ENCODE measurements around the gene CDH11.

Gene CDH11

DNA sequence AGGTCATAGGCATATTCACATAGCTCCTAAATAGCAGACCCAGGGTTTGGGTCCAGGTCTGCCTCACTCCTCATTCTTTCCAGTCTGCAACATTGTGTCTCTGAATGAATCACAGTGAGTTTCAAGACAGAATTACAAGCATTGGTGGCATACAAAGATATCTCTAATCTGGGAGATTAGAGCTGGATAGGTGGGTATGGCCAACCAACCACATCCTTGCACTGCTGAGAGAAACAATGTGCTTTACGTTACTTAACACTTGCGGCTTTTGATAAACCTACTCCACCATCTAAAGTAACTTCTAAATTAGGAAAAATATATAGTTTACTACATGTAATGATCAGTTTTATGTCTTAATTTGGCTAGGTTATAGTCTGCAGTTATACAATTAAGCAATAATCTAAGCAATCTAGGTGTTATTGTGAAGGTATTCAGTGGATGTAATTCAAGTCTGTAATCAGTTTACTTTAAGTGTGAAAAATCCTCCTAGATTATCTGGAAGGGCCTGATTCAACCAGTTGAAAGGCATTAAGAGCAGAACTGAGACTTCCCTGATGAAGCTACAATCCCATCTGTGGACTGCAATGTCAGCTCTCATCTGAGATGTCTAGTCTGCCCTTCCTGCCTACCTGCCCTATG lies 26.7 kb downstream of the CDH11 start:
- H3K4me2 ChIP-seq (ENCODE audit: low read length) = no peak overlapping the region
- no peak overlapping the region for H3K9ac ChIP-seq (ENCODE audit: low read length)
- no peaks in the 10 kb centered on the region for H3K9me3 ChIP-seq (ENCODE audit: low read length)
- no peak overlapping the region for H2AFZ ChIP-seq (ENCODE audit: low read length)
- H4K20me1 ChIP-seq (ENCODE audit: insufficient read depth, low read length) = no peaks in the 10 kb centered on the region
- no peak overlapping the region for H3K27ac ChIP-seq (ENCODE audit: low read depth, low read length, poor library complexity, severe bottlenecking)
- no peaks in the 10 kb centered on the region for H3K9me2 ChIP-seq (ENCODE audit: low read depth, low read length)
- no peaks in the 10 kb centered on the region for H3K36me3 ChIP-seq (ENCODE audit: insufficient read depth, low read length)
- no peaks in the 10 kb centered on the region for H3K79me2 ChIP-seq (ENCODE audit: insufficient read depth, low read length)
- no peak for TF ChIP-seq EZH2 (IDR thresholded peaks at IDR 0.05; ENCODE audit: borderline replicate concordance, low read length)
- TF ChIP-seq, protein P1, sequence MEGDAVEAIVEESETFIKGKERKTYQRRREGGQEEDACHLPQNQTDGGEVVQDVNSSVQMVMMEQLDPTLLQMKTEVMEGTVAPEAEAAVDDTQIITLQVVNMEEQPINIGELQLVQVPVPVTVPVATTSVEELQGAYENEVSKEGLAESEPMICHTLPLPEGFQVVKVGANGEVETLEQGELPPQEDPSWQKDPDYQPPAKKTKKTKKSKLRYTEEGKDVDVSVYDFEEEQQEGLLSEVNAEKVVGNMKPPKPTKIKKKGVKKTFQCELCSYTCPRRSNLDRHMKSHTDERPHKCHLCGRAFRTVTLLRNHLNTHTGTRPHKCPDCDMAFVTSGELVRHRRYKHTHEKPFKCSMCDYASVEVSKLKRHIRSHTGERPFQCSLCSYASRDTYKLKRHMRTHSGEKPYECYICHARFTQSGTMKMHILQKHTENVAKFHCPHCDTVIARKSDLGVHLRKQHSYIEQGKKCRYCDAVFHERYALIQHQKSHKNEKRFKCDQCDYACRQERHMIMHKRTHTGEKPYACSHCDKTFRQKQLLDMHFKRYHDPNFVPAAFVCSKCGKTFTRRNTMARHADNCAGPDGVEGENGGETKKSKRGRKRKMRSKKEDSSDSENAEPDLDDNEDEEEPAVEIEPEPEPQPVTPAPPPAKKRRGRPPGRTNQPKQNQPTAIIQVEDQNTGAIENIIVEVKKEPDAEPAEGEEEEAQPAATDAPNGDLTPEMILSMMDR (IDR thresholded peaks at IDR 0.05; ENCODE audit: low read length) = no peak
- H3K27me3 ChIP-seq (ENCODE audit: insufficient read depth, low read length) = no peaks in the 10 kb centered on the region
- H3K4me3 ChIP-seq (ENCODE audit: low read depth, low read length, poor library complexity, severe bottlenecking) = no peak overlapping the region
- H3F3A ChIP-seq (ENCODE audit: insufficient read depth, low read length) = no peaks in the 10 kb centered on the region
- H3K4me1 ChIP-seq (ENCODE audit: insufficient read depth, low read length, severe bottlenecking) = no peaks in the 10 kb centered on the region

DNA sequence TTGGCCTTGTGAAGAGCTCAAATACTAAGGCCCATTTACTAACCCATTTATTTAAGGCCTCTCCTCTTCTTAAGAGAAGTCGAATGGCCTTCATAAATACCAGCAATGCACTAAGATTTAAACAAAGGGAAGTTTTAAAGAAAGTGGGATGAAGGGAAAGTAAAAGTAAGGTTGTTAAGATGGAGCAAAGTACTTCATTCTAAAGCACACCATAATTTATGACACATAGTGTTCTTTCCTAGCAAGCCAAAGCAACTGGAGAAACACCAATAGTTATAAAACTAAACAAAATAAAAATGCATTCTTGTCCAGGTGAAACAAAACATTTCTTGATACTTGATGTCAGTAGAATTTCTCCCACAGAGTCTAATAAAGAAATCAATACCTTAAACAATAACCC lies 27.9 kb downstream of the CDH11 start:
- no peaks in the 10 kb centered on the region for H3F3A ChIP-seq (ENCODE audit: insufficient read depth, low read length)
- no peaks in the 10 kb centered on the region for H3K27me3 ChIP-seq (ENCODE audit: insufficient read depth, low read length)
- H2AFZ ChIP-seq (ENCODE audit: low read length) = no peak overlapping the region
- no peaks in the 10 kb centered on the region for H3K4me1 ChIP-seq (ENCODE audit: insufficient read depth, low read length, severe bottlenecking)
- no peak for TF ChIP-seq EZH2 (IDR thresholded peaks at IDR 0.05; ENCODE audit: borderline replicate concordance, low read length)
- TF ChIP-seq, protein P1 (IDR thresholded peaks at IDR 0.05; ENCODE audit: low read length) = no peak
- H3K4me3 ChIP-seq (ENCODE audit: low read depth, low read length, poor library complexity, severe bottlenecking) = no peak overlapping the region
- H3K9ac ChIP-seq (ENCODE audit: low read length) = no peak overlapping the region
- H4K20me1 ChIP-seq (ENCODE audit: insufficient read depth, low read length) = no peaks in the 10 kb centered on the region
- H3K27ac ChIP-seq (ENCODE audit: low read depth, low read length, poor library complexity, severe bottlenecking) = no peak overlapping the region
- H3K79me2 ChIP-seq (ENCODE audit: insufficient read depth, low read length) = no peaks in the 10 kb centered on the region
- no peaks in the 10 kb centered on the region for H3K36me3 ChIP-seq (ENCODE audit: insufficient read depth, low read length)
- no peaks in the 10 kb centered on the region for H3K9me2 ChIP-seq (ENCODE audit: low read depth, low read length)
- H3K9me3 ChIP-seq (ENCODE audit: low read length) = no peaks in the 10 kb centered on the region
- no peak overlapping the region for H3K4me2 ChIP-seq (ENCODE audit: low read length)

DNA sequence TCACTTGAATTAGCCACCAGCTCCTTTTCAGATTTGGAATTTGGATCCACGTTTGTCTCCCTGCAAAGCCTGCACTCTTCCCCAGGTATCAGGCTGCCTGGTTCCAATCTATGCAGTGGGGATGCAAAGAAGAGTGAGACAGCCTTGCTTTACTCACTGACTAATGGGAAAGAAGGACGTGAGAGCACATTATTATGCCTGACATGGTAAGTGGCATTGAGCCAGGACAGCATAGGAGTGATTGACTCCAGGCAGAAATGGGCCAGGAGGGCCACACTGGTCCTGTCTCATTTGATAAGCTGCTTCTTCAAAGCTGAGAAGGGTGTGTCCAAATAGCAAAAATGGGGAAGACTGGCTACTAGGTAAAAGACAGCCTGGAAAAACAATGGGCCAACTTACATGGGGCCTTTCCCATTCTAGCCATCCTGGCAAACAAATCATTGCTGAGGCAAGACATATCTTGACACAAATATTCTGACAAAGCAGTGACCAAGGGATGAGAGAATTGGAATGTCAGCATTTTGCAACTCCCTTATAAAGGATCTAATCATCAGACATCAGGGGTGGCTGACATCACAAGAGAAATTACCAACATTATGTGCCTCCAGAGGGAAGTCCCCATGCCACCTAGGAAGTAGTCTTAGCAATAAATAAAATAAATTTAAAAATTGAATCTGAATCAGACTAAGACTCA lies 38.6 kb downstream of the CDH11 start:
- Histone ChIP-seq H4K20me1 (ENCODE audit: insufficient read depth, low read length) (no peaks in the 10 kb centered on the region), H3K4me3 (ENCODE audit: low read depth, low read length, poor library complexity, severe bottlenecking) (no peak overlapping the region), H3K4me1 (ENCODE audit: insufficient read depth, low read length, severe bottlenecking) (no peaks in the 10 kb centered on the region), H3K27me3 (ENCODE audit: insufficient read depth, low read length) (no peaks in the 10 kb centered on the region), H3F3A (ENCODE audit: insufficient read depth, low read length) (no peaks in the 10 kb centered on the region), H2AFZ (ENCODE audit: low read length) (no peak overlapping the region), H3K9me2 (ENCODE audit: low read depth, low read length) (no peaks in the 10 kb centered on the region), H3K9ac (ENCODE audit: low read length) (no peak overlapping the region), H3K9me3 (ENCODE audit: low read length) (no peaks in the 10 kb centered on the region), H3K4me2 (ENCODE audit: low read length) (no peak overlapping the region), H3K27ac (ENCODE audit: low read depth, low read length, poor library complexity, severe bottlenecking) (no peak overlapping the region), H3K79me2 (ENCODE audit: insufficient read depth, low read length) (no peaks in the 10 kb centered on the region), H3K36me3 (ENCODE audit: insufficient read depth, low read length) (no peaks in the 10 kb centered on the region)
- no peak for TF ChIP-seq EZH2 (IDR thresholded peaks at IDR 0.05; ENCODE audit: borderline replicate concordance, low read length)
- TF ChIP-seq, protein P1 (IDR thresholded peaks at IDR 0.05; ENCODE audit: low read length) = no peak
